NCI-H748 treated with DMSO at 0.1 percent for 48 hours (cell line): ENCODE measurements around the gene FOXJ1.
"Not testable (repeated sequence)": the region's sequence is repeated elsewhere in the genome, so short reads cannot be mapped to it uniquely, and the experiment has no call there.

ENCODE experiments used
- DNase-seq: peaks from one replicate; lab custom pipeline; 2025; lab: John Stamatoyannopoulos, UW

FOXJ1 gene

GRCh38 chr17:76141212-76142038 lies at the start of gene FOXJ1:
Gene FOXJ1, minus strand, starts transcription at chr17:76141245. Its CDS starts 850 bp downstream, at chr17:76140395.
- peak; percentile 72 for DNase-seq

GRCh38 chr17:76189741-76190140 lies 48.7 kb upstream of the FOXJ1 start:
- DNase-seq, result no peak

GRCh38 chr17:76189247-76189646 lies 48.2 kb upstream of the FOXJ1 start:
- DNase-seq, result no peak

DNA sequence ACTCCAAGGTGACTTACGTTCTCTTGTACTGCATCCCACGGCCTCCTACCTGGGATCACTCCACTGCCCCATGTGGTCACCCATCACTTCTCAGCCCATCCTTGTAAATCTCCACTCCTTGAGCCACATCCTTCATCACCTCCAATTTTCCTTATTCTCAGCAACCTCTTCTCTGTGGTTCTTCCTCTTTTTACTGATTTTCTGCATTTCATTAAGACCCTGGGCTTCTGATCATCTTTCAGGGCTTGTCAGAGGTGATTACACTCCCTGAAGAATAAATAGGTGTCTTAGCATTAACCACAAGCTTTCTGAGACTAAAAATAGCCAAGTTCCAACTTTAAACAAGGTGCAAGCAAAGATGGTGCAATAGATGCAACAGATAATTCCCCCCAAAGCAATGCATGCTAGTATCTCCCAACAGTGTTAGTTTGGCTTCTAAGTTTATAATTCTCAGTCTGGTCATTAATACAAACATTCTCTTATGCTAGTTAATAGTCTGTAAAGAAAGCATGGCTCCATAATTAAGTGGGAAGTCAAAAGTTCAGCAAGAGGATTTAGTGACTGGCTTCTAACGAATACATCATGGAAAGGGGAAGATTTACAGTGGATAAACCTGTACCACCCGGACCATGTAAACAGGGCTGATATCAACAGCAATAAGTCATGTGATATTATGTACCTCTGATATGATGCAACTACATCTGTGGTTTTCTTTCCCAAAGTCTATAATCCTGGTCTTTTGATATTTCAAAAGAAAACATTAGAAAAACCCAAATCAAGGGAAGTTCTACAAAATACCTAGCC lies 47.4 kb upstream of the FOXJ1 start:
- no peak for DNase-seq

DNA sequence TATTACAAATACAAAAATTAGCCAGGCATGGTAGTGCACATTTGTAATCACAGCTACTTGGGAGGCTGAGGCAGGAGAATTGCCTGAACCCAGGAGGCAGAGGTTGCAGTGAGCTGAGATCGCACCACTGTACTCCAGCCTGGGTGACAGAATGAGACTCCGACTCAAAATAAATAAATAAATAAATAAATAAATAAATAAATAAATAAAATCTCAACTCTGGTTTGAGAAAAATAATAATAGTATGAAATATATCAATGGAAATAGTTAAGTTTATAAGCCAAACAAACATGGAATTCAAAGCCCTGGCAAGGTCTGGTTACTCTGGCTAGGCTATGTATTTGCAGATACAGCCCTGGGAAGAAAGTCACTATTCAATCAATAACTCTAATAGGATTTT lies 45.7 kb upstream of the FOXJ1 start:
- not testable (repeated sequence) for DNase-seq

- no peak for DNase-seq
Measured at GRCh38 chr17:76184290-76184689, 43.2 kb upstream of the FOXJ1 start.

- peak; percentile 38 for DNase-seq
Measured at GRCh38 chr17:76182016-76182764, 41.1 kb upstream of the FOXJ1 start.

GRCh38 chr17:76179496-76180467 lies 38.7 kb upstream of the FOXJ1 start:
- DNase-seq, result no peak

DNA sequence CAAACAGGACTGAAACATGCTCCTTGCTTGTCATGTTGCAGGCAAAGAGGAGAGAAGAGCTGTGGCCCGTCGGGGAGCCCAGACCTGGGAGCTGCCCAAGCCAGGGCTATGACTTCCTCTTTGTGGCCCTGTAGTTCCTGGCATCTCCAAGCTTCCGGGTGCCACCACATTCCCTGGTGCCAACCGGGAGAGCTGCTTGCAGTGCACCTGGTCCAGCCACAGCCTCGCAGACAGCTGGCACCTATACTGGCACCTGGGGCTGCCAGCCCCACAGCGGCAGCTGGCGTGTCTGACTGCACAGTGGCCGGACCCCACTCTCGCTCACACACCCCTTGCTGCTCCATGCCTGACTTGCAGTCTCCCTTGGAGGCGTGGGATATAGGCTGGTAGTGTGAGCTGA lies 37.1 kb upstream of the FOXJ1 start:
- DNase-seq, result no peak

DNA sequence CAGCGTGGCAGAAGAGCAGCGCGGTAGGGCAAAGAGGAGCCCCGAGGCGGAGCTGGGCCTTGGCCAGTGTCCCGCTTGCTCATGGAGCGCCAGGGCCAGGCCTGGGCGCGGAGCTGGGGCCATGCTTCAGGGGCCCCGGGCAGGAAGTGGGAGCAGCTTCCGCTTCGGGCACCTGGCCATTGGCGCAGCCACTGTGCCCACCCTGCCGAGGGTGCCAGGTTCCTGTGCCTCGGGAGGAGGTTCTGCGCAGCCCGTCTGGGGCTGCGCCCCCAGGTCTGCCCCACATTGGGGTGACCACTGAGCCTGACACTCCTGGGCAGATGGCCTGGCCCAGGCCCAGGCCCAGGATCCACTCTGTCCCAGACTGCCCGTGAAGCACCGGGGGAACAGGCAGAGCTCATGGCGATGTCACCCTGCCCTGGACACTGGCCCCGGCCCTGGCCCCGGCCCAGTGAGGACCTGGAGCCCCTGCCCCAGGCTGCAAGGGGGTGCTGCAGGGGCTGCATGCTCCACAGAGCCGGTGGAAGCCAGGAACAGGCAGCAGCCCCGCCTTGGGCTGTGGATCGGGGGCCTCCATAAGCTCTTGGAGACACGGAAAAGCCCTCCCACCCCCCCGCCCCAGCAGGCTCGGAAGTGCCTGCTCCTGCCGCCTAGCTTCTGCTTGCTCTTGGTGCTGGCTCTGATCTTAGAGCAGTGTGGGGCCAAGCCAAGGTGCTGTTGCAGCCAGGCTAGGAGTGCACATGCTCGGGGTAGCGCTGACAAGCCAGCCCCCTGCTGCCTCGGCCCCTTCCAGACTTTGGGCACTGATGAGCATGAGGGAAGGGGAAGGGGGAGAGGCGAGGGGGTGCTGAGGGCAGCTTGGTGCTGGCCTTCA lies 35.9 kb upstream of the FOXJ1 start:
- DNase-seq, result no peak

DNA sequence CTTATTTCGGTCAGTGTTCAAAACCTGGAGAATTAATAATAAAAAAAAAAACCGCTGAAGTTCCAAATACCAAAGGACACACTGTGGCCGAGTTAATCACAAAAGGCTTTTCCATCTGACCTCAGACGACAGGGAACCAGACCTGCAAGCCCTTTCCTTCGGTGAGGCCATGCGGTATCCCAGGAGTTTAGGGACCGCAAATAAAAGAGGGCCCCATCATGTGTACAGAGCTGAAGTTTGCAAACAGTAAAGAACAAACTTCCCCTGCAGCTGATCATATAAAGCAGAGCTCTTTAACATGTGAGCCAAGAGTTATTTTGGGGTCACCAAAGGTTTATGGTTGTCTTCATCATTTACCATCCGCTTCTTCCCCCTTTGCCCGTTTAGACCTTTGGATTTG lies 33.0 kb upstream of the FOXJ1 start:
- DNase-seq, result no peak

- no peak for DNase-seq
Measured at GRCh38 chr17:76173474-76173873, 32.4 kb upstream of the FOXJ1 start.

GRCh38 chr17:76171706-76172105 lies 30.7 kb upstream of the FOXJ1 start:
- DNase-seq, result no peak

- DNase-seq, result no peak
Measured at GRCh38 chr17:76170114-76170513, 29.1 kb upstream of the FOXJ1 start.

DNA sequence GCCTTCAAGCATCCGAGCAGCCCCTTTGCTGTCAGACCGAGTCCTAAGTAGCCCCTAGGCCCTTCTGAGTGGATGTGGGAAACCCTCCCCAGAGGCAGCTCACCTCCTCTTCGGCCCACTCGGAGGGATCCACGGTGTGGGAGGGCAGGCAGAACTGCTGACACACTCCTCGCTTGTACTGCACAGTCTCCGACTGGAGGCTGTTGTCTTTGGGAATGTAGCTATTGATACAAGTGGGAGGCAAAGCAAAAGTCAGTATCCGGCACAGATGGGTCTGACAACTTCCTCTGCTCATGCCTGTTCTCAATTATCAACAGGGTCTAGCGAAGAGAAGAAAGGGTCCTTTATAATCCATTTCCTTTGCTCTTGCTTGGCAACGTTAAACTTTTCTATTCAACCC lies 25.9 kb upstream of the FOXJ1 start:
- DNase-seq, result no peak

GRCh38 chr17:76166168-76166567 lies 25.1 kb upstream of the FOXJ1 start:
- no peak for DNase-seq

GRCh38 chr17:76164331-76164730 lies 23.3 kb upstream of the FOXJ1 start:
- DNase-seq, result no peak

GRCh38 chr17:76163919-76164318 lies 22.9 kb upstream of the FOXJ1 start:
- no peak for DNase-seq

DNA sequence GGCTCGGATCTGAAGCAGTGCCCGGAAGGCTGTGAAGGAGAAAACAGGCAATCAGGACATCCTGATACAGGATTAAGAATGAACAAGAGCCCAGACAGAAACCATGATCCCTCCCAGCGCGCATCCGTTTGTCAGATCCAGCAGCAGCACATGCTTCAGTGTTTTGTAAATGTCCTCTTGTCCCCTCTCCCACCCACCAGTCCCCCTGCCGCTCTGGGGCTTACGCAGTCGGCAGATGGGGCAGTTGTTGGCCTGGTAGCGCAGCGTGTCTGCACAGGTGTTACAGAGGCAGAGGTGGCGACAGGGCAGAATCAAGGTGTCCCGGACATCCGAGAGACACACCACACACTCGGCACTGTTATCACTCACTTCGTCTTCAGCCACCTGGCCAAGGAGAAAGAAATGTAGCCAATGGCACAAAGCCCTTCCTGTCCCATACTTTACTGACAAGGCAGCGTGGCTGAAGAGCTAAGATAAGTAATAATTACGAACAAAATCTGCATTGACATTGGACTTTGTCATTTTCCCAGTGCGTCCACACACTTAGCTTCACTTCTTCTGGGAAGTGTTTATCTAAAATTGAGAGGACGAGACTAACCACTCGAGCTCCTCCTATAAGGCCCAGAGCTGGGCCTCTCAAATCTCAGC lies 20.7 kb upstream of the FOXJ1 start:
- DNase-seq, result no peak
